Natural killer cell (primary cell): ENCODE results near the gene SP2. TPM values are rescaled to one million over a fixed set of nuclear protein-coding genes. Genes with fewer than 3 reads are reported as not detected.
A peak's percentile ranks its signal among the peaks of the same experiment; 100 is the strongest.

Source experiments
- ATAC-seq, 3 donors: fragments of 150-1000 bp in 2 of 3; fragments of 200-7000 bp in 1 of 3; cut with Tn5 transposase; 1 replicate in 1 of 3; 2 replicates in 2 of 3; pipeline ENCODE4 v1.10.0; 2021; ENCODE audit warnings: mild to moderate bottlenecking in 2 of 3, moderate library complexity in 2 of 3
- DNase-seq, 2 donors: peaks; one replicate each; pipeline versions ENCODE4 v3.0.0 to v3.0.0-alpha.2; 2013 to 2021; ENCODE audit warnings: mixed read lengths in 1 of 2
- H3K27ac ChIP-seq: one replicate; pipeline ENCODE4 v1.5.1; 2013; ENCODE audit warnings: mild to moderate bottlenecking, low read length
- H3K27me3 ChIP-seq: one replicate; pipeline ENCODE4 v1.6.1; 2013; ENCODE audit warnings: low read length; ENCODE audit not compliant: control insufficient read depth, insufficient read depth
- H3K36me3 ChIP-seq: one replicate; pipeline ENCODE4 v1.6.1; 2013; ENCODE audit warnings: low read length; ENCODE audit not compliant: control insufficient read depth, insufficient read depth
- H3K4me1 ChIP-seq: one replicate; pipeline ENCODE4 v1.6.1; 2013; ENCODE audit warnings: low read length; ENCODE audit not compliant: control insufficient read depth, insufficient read depth
- H3K4me3 ChIP-seq: one replicate; pipeline ENCODE4 v1.5.1; 2013; ENCODE audit warnings: low read length
- H3K9me3 ChIP-seq: one replicate; pipeline ENCODE4 v1.6.1; 2013; ENCODE audit warnings: low read length; ENCODE audit not compliant: control insufficient read depth, insufficient read depth
- H3K27ac Mint-ChIP-seq, 2 donors: one replicate each; pipeline ENCODE4 v1.8.0; 2022; ENCODE audit warnings: mild to moderate bottlenecking in 2 of 2, mixed read lengths in 2 of 2, moderate library complexity in 1 of 2
- H3K27me3 Mint-ChIP-seq, 2 donors: one replicate each; pipeline ENCODE4 v1.8.0; 2022; ENCODE audit warnings: low read depth in 2 of 2, mixed read lengths in 2 of 2
- H3K36me3 Mint-ChIP-seq: one replicate; pipeline ENCODE4 v1.8.0; 2022; ENCODE audit warnings: mixed read lengths
- H3K4me1 Mint-ChIP-seq, 2 donors: one replicate each; pipeline ENCODE4 v1.8.0; 2022; ENCODE audit warnings: mixed read lengths in 2 of 2
- H3K4me3 Mint-ChIP-seq: one replicate; pipeline ENCODE4 v1.8.0; 2022; ENCODE audit warnings: mild to moderate bottlenecking, moderate library complexity, mixed read lengths
- H3K9me3 Mint-ChIP-seq, 2 donors: one replicate each; pipeline ENCODE4 v1.8.0; 2022; ENCODE audit warnings: mixed read lengths in 2 of 2
- CTCF ChIP-seq: fragments of 200-600 bp; IDR thresholded peaks from one replicate; pipeline ENCODE4 v1.8.0; 2022; ENCODE audit warnings: antibody characterized with exemption
- WGBS: methylation state at CpG from one replicate; pipeline ENCODE4 v1.1.7; 2013; ENCODE audit warnings: missing lambda C conversion rate; ENCODE audit not compliant: insufficient coverage; 5-methylcytosine and 5-hydroxymethylcytosine counted together
- intact Hi-C: fragments of 100-400 bp; cut with micrococcal nuclease; formaldehyde crosslinking; loops from one replicate; pipeline ENCODE4 v1.14.2; 2022
- total RNA-seq, 4 donors: library from RNA; stranded (reverse); fragments of 120-200 nt in 1 of 4; gene quantifications; one replicate each; pipeline versions ENCODE4 v1.2.3 to v1.2.4, GENCODE V29; 2013 to 2022

The SP2 gene
- total RNA-seq, 3 donors from 2014 or later (not counting 1 experiment from before 2014, with no cell fraction given) = 29.4 to 44.1 (median 33.1) TPM

DNA sequence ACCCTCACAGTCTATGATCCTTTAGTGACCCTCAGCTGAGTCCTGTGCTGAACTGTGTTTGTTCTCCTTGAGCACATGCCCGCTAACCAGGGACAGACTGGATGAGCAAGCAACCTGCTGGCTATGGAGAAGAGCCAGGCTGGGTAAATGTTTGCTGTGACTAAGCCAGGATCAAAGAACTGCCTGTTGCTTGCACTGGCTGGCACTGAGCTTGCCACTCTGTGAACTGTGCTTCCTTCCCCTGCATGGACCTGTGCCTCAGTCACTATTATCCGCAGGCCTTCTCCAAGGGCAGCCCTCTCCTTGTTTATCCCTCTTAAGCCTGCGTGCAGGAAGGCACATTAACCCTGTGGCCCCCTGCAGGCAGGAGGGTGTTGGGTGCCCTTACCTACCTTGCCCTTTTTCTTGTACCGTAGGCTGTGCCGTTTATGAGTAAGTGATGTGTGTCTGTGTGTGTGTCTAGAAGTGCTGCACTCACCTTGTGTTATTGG, 52.7 kb downstream of the SP2 start:
- no peak overlapping the region for H3K4me3 Mint-ChIP-seq
- H3K4me3 ChIP-seq = no peak overlapping the region

DNA sequence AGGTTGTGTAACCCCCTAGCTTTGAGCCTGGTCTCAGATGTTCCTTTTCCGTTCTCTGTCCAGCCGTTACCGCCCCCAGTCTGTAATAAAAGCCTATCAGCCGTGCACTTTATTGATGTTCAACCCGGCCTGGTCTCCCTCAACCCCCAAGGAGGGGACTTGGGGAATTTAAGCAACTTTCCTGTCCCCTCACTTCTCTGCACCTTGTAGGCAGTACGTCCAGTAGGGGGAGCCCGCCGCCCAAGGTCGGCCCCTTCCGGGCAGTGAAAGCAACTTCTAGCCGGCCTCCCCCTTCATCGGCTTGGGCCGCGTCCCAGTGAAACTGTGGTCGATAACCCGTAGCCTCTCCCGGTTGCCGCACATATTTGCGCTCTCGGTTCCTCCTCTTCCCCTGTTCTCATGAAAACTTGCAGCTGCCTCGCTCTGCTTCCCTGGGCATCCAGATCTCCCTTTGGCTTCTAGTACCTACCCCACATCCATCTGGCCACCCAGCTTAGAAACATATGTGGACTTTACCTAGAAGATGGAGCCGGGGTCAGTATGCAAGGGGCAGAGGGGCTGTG, 53.2 kb downstream of the SP2 start:
- Histone ChIP-seq H3K36me3 (peaks cover 6% of the 10 kb centered on the region), H3K4me1 (peaks cover 39% of the 10 kb centered on the region), H3K27me3 (no peaks in the 10 kb centered on the region), H3K9me3 (no peaks in the 10 kb centered on the region), H3K4me3 (peak overlapping the region; percentile 18), H3K27ac (peak overlapping the region; percentile 41)
- Mint-ChIP-seq H3K9me3 (no peaks in the 10 kb centered on the region), H3K27ac (peak overlapping the region; percentile 66 to 83), H3K4me3 (peak overlapping the region; percentile 51), H3K36me3 (no peaks in the 10 kb centered on the region), H3K27me3 (no peaks in the 10 kb centered on the region), H3K4me1 (peaks cover 20 to 34% of the 10 kb centered on the region in 2 donors)
- peak; percentile 97 for TF ChIP-seq CTCF
- peak; percentile 81 to 82 for DNase-seq
- intact Hi-C loops = loop anchor here (2.0 to 10.0 kb wide), 4 partner anchors 22 to 156 kb away; partner anchors contain the start of genes CBX1, CDK5RAP3, LRRC46 and MRPL10
- ATAC-seq = peak; percentile 76 to 80 (median 79)
- WGBS = 14% methylated on average over 22 of the region's 22 CpGs

More for the DNA sequence above, 52.7 kb downstream of the SP2 start:
- peaks cover 41% of the 10 kb centered on the region for H3K4me1 ChIP-seq
- no peak overlapping the region for H3K27ac ChIP-seq
- H3K9me3 Mint-ChIP-seq = no peaks in the 10 kb centered on the region
- no peaks in the 10 kb centered on the region for H3K9me3 ChIP-seq
- DNase-seq (no peak), ATAC-seq (no peak)
- H3K4me1 Mint-ChIP-seq = peaks cover 20 to 35% of the 10 kb centered on the region in 2 donors
- no peaks in the 10 kb centered on the region for H3K36me3 Mint-ChIP-seq
- intact Hi-C loops = loop anchor here (2.0 to 10.0 kb wide), 4 partner anchors 22 to 156 kb away; partner anchors contain the start of genes CBX1, CDK5RAP3, LRRC46 and MRPL10
- WGBS = 67% methylated on average over 5 of the region's 5 CpGs
- H3K27me3 ChIP-seq = no peaks in the 10 kb centered on the region
- no peak for TF ChIP-seq CTCF
- peak overlapping the region; percentile 66 to 83 for H3K27ac Mint-ChIP-seq
- peaks cover 6% of the 10 kb centered on the region for H3K36me3 ChIP-seq
- no peaks in the 10 kb centered on the region for H3K27me3 Mint-ChIP-seq

DNA sequence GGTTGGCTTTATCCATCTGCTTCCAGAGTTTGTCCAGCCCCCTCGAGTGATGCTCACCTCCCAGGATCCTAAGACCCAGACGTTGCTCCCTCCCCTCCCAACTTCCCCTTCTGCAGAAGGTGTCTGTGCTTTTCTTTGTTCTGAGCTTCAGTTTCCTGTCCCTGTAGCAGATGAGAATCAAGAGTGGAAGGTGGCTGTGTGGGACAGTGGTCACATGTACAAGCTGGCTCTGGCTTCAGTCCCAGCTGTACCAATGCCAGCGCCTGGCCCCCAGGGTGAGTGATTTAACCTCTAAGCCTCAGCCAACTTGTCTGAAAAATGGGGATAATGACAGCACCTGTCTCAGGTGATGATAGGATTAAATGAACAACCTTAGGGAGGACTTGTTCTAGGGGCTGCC, 53.9 kb downstream of the SP2 start:
- Histone ChIP-seq H3K27ac (no peak overlapping the region), H3K27me3 (no peaks in the 10 kb centered on the region), H3K4me1 (peaks cover 33% of the 10 kb centered on the region), H3K36me3 (peaks cover 6% of the 10 kb centered on the region), H3K4me3 (no peak overlapping the region), H3K9me3 (no peaks in the 10 kb centered on the region)
- intact Hi-C loops = loop anchor here (2.0 to 10.0 kb wide), 4 partner anchors 21 to 155 kb away; partner anchors contain the start of genes CBX1, CDK5RAP3, LRRC46 and MRPL10
- no peaks in the 10 kb centered on the region for H3K36me3 Mint-ChIP-seq
- H3K4me1 Mint-ChIP-seq = peaks cover 16 to 27% of the 10 kb centered on the region in 2 donors
- 52% methylated on average over 3 of the region's 3 CpGs for WGBS
- TF ChIP-seq CTCF = no peak
- H3K9me3 Mint-ChIP-seq = no peaks in the 10 kb centered on the region
- DNase-seq (peak in 1 of 2 donors; percentile 53), ATAC-seq (no peak)
- H3K27ac Mint-ChIP-seq = peak overlapping the region in 1 of 2 donors; percentile 83
- no peaks in the 10 kb centered on the region for H3K27me3 Mint-ChIP-seq
- no peak overlapping the region for H3K4me3 Mint-ChIP-seq
